Measurements from ENCODE around the gene TSHR. TPM values are rescaled to one million over a fixed set of nuclear protein-coding genes. Genes with fewer than 3 reads are reported as not detected.
"Not testable (repeated sequence)": the region's sequence is repeated elsewhere in the genome, so short reads cannot be mapped to it uniquely, and the experiment has no call there.

TSHR gene
- total RNA-seq, 6 experiments from 2014 or later, result not detected

DNA sequence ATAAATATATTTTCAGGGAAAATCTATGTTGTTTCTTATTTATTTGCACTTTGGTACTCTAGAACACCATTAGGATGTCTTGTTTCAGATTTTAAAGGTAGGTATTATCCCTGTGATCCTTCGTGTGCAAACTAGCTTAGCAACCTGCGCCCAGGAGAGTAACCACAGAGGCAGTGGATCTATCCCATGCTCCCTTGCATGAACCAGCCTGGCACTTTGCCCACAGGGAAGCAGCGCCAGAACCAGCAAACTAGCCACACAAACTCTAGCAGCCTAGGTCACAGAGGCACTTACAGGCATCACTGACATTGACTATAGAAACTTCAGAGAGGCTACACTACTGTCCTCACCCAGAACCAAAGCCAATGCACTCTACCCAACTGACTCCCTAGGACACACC, 76.1 kb downstream of the TSHR start:
- H3K9me3 Mint-ChIP-seq, result no peaks in the 10 kb centered on the region; the same call in 1 of the 2 replicates
- H3K4me3 Mint-ChIP-seq, result no peak overlapping the region
- no peaks in the 10 kb centered on the region; the same call in 1 of the 2 replicates for H3K36me3 Mint-ChIP-seq (ENCODE audit: low read depth)
- TF ChIP-seq, protein P1, sequence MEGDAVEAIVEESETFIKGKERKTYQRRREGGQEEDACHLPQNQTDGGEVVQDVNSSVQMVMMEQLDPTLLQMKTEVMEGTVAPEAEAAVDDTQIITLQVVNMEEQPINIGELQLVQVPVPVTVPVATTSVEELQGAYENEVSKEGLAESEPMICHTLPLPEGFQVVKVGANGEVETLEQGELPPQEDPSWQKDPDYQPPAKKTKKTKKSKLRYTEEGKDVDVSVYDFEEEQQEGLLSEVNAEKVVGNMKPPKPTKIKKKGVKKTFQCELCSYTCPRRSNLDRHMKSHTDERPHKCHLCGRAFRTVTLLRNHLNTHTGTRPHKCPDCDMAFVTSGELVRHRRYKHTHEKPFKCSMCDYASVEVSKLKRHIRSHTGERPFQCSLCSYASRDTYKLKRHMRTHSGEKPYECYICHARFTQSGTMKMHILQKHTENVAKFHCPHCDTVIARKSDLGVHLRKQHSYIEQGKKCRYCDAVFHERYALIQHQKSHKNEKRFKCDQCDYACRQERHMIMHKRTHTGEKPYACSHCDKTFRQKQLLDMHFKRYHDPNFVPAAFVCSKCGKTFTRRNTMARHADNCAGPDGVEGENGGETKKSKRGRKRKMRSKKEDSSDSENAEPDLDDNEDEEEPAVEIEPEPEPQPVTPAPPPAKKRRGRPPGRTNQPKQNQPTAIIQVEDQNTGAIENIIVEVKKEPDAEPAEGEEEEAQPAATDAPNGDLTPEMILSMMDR (IDR thresholded peaks at IDR 0.05), result no peak
- no peaks in the 10 kb centered on the region for H3K4me1 Mint-ChIP-seq (ENCODE audit: low read depth)
- DNase-seq, result no peak
- H3K27ac Mint-ChIP-seq, result no peak overlapping the region
- H3K27me3 Mint-ChIP-seq (ENCODE audit: insufficient read depth), result 0 out of 2 replicates have a peak, but pooled peaks cover 1% of the 10 kb centered on the region

DNA sequence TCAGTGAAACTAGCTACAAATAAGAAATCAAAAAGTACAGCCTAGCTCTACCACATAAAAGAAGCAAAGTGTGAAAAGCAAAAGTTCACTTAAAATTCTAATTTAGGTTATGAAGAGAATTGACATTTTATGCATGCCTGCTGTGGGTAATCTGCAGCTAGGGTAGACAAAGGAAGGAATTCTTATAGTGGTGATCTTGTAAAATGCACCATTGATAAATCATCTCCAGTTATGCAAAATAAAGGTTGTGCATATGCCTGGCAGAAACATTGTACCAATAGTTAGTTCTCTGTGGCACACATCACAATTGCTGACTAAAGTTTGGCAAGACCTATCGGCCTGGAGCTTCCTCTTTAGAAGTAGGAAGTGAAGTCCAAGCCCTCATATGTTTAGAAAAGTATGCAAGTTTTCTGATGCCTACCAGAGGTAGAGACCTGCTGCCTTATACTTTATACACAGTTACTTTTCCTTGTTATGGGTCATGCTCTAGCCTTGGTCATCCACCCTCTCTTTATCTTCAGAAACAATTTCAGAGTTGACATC, 78.3 kb downstream of the TSHR start:
- no peaks in the 10 kb centered on the region; the same call in 1 of the 2 replicates for H3K36me3 Mint-ChIP-seq (ENCODE audit: low read depth)
- H3K4me3 Mint-ChIP-seq, result no peak overlapping the region
- DNase-seq, result no peak
- H3K9me3 Mint-ChIP-seq, result peaks cover under 1% of the 10 kb centered on the region
- H3K27me3 Mint-ChIP-seq (ENCODE audit: insufficient read depth), result 0 out of 2 replicates have a peak, but pooled peaks cover 1% of the 10 kb centered on the region
- TF ChIP-seq, protein P1 (IDR thresholded peaks at IDR 0.05), result no peak
- no peaks in the 10 kb centered on the region for H3K4me1 Mint-ChIP-seq (ENCODE audit: low read depth)
- no peak overlapping the region for H3K27ac Mint-ChIP-seq

DNA sequence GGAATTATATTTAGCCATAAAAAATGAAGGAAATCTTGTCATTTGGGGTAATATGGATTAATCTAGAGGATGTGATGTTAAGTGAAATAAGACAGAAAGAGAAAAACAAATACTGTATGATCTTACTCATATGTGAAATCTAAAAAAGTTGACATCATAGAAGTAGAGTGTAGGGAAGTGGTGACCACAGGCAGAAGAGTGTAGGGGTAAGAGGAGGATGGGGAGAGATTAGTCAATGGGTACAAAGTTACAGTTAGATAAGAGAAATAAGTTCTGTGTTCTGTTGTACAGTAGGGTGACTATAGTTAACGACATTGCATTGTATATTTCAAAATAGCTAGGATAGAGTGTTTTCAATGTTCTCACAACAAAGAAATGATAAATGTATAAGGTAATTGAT, 87.0 kb downstream of the TSHR start:
- H3K4me3 Mint-ChIP-seq, result no peak overlapping the region
- peaks cover 13% of the 10 kb centered on the region for H3K9me3 Mint-ChIP-seq
- DNase-seq, result no peak
- TF ChIP-seq, protein P1 (IDR thresholded peaks at IDR 0.05), result no peak
- H3K27me3 Mint-ChIP-seq (ENCODE audit: insufficient read depth), result no peaks in the 10 kb centered on the region
- H3K36me3 Mint-ChIP-seq (ENCODE audit: low read depth), result no peaks in the 10 kb centered on the region
- H3K27ac Mint-ChIP-seq, result no peak overlapping the region
- no peaks in the 10 kb centered on the region for H3K4me1 Mint-ChIP-seq (ENCODE audit: low read depth)

DNA sequence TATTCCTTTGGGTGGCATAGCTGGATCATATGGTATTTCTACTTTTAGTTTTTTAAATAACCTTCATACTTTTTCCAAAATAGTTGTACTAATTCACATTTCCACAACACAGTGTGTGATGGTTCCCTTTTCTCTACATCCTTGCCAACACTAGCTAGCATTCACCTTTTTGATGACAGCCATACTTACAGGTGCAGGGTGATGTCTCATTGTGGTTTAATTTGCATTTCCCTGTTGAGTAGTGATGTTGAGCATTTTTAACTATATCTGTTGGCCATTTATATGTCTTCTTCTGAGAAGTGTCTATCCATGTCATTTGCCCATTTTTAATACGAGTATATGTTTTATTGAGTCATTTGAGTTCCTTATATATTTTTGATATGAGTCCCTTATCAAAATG, 96.1 kb downstream of the TSHR start:
- H3K27me3 Mint-ChIP-seq (ENCODE audit: insufficient read depth), result no peaks in the 10 kb centered on the region; the same call in 1 of the 2 replicates
- DNase-seq, result no peak
- H3K9me3 Mint-ChIP-seq, result peaks cover 37% of the 10 kb centered on the region
- H3K36me3 Mint-ChIP-seq (ENCODE audit: low read depth), result no peaks in the 10 kb centered on the region
- TF ChIP-seq, protein P1 (IDR thresholded peaks at IDR 0.05), result no peak
- no peak overlapping the region for H3K27ac Mint-ChIP-seq
- no peaks in the 10 kb centered on the region for H3K4me1 Mint-ChIP-seq (ENCODE audit: low read depth)
- no peak overlapping the region for H3K4me3 Mint-ChIP-seq

DNA sequence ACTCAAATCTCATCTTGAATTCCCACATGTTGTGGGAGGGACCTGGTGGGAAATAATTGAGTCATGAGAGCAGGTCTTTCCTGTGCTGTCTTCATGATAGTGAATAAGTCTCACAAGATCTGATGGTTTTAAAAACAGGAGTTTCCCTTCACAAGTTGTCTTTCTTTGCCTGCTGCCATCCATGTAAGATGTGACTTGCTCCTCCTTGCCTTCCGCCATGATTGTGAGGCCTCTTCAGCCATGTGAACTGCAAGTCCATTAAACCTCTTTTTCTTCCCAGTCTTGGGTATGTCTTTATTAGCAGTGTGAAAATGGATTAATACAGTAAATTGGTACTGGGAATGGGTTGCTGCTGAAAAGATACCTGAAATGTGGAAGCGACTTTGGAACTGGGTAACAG, 98.6 kb downstream of the TSHR start:
- peaks cover 37% of the 10 kb centered on the region for H3K9me3 Mint-ChIP-seq
- not testable (repeated sequence) for H3K4me3 Mint-ChIP-seq; DNase-seq; H3K4me1 Mint-ChIP-seq (ENCODE audit: low read depth); H3K27me3 Mint-ChIP-seq (ENCODE audit: insufficient read depth); H3K27ac Mint-ChIP-seq; H3K36me3 Mint-ChIP-seq (ENCODE audit: low read depth)

DNA sequence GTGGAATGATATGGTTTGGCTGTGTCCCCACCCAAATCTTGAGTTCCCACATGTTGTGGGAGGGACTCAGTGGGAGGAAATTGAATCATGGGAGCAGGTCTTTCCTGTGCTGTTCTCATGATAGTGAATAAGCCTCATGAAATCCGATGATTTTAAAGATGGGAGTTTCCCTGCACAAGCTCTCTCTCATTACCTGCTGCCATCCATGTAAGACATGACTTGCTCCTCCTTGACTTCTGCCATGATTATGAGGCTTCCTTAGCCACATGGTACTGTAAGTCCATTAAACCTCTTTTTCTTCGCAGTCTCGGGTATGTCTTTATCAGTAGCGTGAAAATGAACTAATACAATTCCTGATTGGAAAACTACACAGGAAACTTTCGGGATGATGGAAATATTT, 100.5 kb downstream of the TSHR start:
- DNase-seq, result no peak
- Mint-ChIP-seq H3K36me3 (ENCODE audit: low read depth) (no peaks in the 10 kb centered on the region), H3K4me1 (ENCODE audit: low read depth) (no peaks in the 10 kb centered on the region), H3K27me3 (ENCODE audit: insufficient read depth) (no peaks in the 10 kb centered on the region; the same call in 1 of the 2 replicates), H3K9me3 (peaks cover 41% of the 10 kb centered on the region), H3K4me3 (no peak overlapping the region), H3K27ac (no peak overlapping the region)
- TF ChIP-seq, protein P1 (IDR thresholded peaks at IDR 0.05), result no peak

Data from HFFc6 (cell line).